Stimulated activated CD4-positive, alpha-beta T cell treated with anti-CD3 and anti-CD28 coated beads, TNF-alpha, amount 100 ng/mL, for 1 hour (primary cell): ENCODE measurements around the gene NOL4L.
"Not testable (repeated sequence)": the region's sequence is repeated elsewhere in the genome, so short reads cannot be mapped to it uniquely, and the experiment has no call there.

Experiments
- DNase-seq, 3 donors: peaks; one replicate each; pipeline ENCODE4 v3.0.0-alpha.2; 2020; ENCODE audit warnings: low read depth in 3 of 3, low spot score in 1 of 3

NOL4L gene

DNA sequence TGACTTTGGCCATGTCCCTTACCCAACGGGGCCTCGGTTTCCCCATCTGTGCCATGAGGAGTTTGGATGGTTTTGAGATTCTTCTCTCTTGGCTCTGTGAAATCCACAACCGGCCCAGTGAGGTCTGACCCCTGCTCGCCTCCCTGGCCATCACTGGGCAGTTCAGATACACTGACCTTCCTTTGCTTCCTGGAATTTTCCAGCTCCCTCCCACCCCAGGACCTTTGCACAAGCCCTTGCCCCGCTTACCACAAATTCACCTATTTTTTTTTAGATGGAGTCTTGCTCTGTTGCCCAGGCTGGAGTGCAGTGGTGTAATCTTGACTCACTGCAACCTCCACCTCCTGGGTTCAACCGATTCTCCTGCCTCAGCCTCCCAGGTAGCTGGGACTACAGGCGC is 12.6 kb upstream of the NOL4L start:
- DNase-seq, result no peak

DNA sequence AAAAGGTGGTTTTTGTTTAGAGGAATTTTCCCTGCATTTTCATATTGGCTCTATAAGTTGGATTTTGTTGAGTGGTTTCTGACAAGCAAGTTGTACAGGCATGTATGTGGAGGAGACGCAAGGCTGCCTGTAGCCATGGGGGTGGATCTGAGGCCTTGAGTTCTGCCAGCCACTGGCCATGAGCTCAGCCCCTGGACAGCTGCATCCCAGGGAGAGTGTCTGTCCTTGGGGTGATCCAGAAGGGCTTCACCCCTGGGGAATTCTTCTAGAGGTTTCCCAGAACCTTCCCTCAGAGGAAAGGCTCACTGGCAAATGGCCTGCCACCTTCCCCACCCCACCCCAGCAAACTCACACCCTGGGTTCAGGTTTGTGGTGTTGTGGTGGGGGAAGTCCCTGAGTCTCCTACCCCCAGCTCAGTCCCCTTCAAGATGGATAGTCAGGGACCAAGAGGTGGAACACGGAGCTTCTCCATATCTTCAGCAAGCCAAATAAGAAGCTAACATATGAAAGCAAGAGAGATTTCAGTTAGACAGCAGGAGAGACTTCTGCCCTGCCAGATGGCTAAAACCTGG is 11.6 kb upstream of the NOL4L start:
- DNase-seq, result no peak

DNA sequence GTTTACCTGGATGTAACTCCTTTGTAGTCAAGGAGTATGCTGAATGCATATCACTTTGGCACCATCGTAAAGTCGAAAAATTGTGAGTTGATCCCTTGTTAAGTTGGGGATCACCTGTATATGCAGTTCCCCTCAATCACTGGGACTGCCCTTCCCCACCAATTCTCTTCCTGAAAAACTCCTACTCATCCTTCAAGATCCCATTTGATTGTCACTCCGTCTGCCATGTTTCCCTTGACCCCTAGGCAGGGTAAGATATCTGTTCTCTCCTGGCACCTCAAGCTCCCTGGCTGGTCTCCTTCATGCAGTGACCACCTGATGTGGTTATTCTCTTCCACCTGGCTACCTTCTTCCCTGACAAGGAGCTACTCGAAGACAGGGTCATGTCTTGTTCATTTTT is 10.0 kb upstream of the NOL4L start:
- DNase-seq, result no peak

DNA sequence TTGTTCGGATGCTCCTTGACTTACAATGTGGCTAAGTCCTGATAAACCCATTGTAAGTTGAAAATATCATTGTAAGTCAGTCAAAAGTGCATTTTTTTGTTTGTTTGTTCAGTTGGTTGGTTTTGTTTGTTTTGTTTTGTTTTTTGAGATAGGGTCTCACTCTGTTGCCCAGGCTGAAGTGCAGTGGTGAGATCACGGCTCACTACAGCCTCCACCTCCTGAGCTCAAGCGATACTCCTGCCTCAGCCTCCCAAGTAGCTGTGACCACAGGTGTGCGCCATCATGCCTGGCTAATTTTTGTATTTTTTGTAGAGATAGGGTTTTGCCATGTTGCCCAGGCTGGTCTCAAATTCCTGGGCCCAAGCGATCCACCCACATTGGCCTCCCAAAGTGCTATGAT is 9.5 kb upstream of the NOL4L start:
- not testable (repeated sequence) for DNase-seq

DNA sequence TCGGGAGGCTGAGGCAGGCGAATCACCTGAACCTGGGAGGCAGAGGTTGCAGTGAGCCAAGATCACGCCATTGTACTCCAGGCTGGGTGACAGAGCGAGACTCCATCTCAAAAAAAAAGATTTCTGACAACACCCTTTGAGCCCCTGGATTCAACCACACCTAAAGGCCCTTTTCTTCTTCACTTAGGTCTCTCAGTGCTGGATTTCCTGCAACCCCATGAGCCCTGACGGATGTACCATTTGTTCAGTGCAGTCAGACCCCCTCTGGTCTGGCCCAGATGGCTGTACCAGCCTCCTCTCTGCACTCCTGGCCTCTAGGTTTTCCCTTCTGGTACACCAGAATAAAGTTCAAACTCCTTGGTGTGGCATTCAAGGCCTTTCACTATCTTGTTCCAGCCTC is 9.1 kb upstream of the NOL4L start:
- no peak for DNase-seq

DNA sequence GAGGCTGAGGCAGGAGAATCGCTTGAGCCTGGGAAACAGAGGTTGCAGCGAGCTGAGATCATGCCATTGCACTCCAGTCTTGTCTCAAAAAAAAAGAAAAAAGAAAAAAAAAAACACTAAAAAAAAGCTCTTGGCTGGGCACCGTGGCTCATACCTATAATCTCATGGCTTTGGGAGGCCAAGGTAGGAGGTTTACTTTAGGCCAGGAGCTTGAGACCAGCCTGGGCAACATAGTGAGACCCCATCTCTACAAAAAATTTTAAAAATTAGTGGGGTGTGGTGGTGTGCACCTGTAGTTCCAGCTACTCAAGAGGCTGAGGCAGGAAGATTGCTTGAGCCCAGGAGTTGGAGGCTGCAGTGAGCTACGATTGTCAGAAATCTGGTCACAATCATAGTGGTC is 7.5 kb upstream of the NOL4L start:
- not testable (repeated sequence) for DNase-seq

DNA sequence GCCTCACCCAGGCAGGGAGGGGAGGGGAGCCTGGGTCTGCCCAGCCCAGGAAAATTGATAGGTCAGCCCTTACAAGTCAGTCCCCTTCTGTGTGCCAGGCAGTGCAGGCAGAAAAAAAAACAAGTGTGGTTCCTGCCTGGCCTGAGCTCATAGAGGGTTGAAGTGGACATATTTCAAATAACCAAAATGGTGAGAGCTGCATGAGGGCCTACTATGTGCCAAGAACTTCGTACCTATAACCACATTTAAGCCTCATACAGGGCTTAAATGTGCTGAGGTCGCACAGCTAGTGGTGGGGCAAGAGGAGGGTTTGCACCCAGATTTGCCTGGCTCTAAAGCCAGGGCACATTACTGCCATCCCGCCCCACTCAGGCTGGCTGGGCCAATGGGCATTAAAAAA is 6.9 kb upstream of the NOL4L start:
- no peak for DNase-seq

DNA sequence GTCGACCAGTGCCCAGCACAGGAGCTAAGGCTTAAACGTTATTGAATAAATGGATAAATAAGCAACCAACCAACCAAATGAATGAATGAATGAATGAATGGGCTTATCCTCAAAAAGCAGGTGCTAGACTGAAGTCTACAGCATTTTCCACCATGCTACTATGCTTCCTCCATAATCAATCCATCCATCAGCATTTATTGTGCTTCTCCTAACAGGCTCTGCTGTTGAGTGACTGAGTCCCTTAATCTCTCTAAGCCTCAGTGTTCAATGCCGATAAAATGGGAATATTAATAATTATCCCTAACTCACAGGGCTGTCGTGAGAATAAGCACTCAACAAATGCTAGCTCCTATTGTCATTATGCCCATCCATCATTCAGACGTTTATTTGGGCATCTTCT is 4.6 kb upstream of the NOL4L start:
- no peak for DNase-seq

DNA sequence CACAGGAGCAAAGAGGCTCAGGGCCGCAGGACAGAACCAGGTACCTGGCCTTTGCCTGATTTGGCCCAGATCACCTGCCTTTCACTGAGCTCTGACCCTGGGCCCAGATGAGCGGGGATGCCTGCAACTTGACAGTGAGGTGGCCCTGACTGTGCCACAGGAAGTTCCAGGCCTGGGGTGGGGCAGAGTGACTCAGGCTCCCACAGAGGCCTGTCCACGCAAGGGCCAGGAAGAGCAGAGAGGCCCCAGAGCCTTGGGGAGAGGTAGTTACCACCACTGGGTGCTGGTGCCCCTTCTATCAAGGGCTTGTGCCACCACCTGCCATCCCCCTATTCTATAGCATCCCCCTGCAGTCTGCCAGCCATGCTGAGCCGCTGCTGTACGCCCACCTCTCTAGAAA is 4.1 kb upstream of the NOL4L start:
- DNase-seq, result no peak

DNA sequence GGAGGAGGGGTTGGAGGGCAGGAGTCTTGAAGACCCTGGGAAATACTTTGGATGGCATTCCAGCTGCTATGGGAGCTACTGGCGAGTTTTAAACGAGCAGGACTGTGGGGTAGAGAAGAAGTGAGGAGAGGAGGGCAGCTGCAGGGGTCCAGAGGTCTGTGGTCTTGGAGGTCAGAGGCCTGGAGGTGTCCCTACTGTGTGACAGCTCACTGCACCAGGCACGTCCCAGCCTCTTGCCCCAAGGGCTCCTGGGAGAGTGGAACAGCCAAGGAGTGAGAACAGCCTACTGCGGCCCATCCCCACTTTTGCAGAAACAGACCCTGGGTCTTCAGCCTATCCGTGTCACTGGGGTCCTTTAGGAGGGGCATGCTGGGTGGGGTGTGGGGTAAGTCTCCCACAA is 2.9 kb upstream of the NOL4L start:
- no peak for DNase-seq

DNA sequence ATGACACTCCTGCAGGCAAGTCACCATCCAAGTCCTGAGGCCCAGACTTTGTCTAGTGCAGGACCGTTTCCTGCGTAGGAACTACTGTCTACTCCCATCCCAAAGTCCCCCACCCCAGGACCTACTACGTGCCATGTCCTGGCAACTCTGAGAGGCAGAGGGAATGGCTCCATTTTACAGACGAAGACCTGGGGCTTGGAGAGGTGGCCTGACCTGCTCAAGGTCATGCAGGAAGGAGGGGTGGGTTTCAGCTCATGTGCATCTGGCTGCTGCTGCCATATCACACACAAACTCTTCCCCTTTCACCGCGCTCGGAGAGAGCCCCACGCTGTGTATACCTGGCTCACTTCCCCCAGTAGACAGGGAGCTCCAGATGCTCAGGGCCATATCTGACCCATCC is 1.2 kb upstream of the NOL4L start:
- DNase-seq, result no peak

DNA sequence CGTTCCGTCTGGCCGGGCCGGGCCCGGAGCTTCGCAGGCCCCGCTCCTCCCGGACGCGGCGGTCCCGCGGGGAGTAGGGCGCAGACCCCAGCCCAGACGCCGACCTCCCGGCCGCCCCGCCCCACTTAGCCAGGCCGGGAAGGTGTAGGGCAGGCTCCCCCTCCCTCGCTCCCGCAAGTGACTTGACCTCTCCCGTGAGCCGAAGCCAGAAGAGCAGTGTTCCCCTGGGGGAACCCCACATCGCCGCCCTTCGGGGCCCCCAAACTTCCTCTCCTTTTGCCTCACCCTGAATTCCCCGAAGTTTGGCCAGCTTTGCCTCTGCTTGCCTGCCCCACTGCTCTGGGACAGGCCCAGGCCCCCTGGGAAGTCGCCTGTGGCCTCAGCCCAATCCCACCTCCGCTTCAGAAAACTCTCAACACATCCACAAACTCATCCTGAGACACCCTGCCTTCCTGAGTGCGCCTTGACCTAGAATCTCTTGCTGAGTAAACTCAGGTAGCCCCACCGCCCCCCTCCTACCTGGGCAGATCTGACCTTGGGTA is 524 bp upstream of the NOL4L start:
- DNase-seq, result no peak

DNA sequence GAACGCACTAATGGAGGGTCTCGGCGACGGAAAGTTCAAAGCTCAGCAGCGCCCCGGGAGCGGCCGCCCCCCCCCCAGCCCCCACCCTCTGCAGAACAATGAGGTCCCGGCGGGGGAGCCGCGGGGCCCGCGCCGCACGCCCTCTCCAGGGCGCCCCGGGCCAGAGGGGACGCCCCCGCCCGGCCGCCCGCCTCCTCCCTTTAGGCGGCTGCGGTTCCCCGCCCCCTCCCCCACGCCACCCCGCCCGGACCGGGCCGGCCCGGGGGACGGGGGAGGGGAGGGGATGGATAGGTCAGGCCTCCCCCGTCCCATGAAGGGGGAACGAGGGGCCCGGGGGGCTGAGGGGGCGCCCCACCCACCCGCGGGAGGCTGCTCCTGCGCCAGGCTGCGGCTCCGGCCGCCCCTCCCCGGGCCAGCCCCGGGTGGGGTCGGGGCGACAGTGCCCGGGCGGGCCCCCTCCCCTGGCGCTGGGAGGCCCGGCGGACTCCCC is 1.5 kb downstream of the NOL4L start:
- DNase-seq, result no peak

DNA sequence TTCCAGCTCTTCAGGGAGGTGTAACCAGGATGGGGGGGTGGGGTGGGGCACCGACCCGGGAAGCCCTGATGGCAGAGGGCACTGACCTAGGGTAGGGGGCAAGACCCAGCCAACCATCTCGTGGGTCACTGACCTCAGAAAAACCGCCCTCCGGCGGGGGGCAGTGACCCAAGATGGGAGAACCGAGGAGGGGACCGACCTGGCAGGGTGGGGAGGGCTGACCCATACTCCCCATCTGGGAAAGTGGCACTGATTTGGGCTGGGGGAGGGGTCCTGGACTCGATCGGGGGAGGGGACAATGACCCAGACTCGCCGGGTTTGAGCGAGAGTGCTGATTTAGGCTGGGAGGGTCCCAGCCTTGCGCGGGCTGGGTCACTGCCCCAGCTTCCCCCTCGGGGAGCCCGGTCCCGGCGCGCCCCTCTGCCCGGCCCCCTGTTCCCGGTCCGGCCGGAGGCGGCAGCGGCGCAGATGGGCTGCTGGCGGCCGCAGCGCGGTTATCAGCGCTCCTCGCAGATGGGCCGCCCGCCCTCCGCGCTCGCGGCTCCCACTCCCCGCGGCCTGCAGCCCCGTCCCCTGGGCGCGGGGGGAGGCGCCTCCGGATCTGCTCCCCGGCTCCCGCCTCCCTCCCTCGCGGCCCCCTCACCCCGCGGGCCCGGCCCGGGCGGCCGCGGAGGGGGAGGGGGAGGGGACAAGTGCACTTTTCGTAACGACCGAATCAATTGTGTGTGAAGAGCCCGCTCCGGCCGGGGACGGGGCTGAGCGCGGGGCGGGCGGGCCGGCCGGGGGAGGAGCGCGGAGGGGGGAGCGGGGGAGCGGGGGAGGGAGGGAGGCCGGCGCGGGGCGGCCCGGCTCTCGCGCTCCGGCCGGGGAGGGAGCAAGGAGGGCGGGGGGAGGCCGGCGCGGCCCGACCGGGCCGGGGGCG is 2.2 kb downstream of the NOL4L start:
- no peak for DNase-seq

DNA sequence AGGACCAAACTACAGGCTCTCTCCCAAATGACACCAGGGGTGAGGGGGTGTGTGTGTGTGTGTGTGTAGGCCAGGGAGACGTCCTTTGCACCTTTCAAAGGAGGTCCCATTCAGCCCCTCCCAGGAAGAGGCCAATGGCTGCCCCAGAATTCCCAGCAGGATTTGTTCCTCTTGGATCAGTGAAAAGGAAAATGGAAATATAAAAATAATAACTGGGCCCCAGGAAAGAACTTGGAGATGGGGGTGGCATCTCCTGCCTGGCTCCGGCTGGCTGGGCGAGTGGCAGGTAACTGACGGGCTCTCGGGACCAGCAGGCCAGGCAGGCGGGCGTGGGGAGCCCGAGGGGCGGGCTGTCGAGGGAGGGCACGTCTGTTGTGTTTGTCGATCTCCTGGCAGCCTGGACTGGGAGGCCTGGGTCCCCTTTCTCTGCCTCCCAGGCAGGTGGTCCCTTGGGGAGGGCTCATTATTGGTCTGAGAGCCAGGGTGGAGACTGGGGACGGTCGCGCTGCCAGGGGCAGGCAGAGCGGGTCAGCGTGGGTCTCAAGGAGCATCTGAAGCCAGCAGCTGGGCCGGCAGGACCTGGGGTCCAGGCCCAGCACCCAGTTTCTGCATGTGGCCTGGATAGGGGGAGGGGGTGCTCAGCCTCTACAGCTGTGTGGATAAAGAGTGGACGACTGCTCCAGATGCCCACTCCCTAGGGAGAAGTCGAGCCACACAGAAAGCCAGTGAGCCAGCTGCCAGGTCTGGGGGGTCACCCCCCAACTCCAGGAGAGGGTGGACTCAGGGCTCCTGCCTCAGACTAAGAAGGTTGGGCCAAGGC is 3.1 kb downstream of the NOL4L start:
- no peak for DNase-seq

DNA sequence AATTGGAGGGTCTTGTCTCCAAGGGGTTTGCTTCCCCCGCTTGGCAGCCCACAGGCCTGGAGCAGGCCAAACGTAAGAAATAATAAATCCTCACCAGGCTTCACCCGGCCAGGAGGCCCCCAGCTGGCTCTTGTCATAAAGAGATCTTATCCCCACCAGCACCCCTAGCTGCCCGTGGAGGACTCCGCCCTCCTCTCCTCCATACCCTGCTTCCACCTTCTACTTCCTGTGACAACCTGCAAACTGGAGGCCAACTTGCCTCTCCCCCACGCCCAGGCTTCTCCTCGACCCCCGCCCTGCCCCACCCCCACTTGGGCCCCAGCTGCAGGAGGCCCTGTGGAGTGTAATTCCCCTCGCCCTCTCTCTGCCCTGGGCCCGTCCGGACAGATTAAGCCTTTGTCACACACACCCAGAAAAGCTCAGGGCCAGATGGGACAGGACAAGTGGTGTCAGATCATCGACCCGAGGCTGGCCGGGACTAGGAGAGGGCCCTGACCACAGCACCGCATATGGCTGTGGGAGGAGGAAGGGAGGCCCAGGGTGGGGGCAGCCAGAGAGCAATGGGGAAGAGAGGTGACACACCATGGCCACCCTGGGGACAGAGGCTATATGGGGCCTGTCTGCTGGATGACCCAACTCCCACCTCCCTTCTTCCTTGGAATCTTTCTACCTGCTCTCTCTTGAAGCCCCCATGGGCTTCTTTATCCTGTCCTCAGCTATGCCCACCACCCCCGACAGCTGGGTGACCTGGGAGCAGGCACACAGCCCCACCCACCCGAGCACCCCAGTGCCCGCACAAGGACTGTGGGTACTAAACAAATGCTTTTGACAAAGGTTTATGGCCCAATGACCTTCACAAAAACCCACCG is 3.9 kb downstream of the NOL4L start:
- no peak for DNase-seq

DNA sequence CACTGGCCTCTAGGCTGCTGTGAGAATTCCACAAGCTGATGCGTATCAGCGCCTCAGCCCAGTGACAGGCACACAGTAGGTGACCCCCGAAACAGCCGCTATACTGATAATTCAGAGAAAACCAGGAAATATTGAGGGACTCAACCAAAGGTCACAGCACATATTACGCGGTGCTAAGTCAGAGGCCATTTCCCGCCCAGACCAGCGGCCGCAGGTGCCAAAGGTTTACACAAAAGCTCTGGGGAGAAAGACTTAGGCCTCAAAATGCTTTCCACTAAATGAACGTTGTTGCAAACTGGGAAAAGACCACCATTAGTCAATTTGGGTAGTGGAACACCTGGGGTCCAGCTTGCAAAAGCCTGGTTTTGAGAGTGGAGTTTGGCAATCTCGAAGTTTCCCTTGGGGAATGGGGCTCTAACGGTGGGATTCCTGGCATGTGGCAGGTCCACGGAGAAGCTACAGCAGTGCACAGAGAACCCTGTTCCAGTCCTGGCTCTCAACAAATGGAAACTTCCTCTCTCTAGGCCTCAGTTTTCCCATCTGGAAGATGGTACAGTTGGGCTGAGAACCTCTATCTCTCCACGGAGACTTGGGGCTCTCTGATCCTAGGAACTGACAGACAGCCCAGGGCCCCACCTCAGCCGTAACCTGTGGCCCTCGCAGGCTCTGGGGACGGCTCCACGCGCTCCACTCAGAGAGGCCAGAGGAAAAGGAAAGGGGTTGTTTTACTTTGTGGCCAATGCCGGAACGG is 4.7 kb downstream of the NOL4L start:
- no peak for DNase-seq

DNA sequence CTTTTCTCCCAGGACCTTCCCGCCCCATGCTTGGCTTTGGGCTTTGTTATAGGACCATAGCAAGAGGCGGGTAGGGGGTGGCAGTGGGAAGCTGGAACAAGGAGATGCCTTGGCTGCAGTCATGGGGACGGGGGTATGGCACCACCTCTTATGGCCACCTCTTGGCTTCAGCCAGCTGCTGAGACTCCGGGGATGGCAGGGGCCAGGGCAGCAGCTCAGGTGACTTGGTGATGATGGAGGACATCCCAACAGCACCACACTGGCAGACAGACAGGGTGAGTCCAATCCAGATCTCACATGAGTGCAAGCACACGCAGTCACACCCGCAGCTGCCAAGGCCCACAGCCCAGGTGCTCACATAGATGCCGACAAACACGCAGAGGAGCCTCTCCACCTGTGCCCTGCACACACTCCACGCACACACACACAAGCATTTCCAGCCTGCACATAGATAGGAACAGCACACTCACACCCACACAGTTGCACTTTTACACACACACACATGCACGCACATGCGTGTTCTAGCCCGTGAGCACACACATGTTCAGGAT is 6.2 kb downstream of the NOL4L start:
- DNase-seq, result no peak

DNA sequence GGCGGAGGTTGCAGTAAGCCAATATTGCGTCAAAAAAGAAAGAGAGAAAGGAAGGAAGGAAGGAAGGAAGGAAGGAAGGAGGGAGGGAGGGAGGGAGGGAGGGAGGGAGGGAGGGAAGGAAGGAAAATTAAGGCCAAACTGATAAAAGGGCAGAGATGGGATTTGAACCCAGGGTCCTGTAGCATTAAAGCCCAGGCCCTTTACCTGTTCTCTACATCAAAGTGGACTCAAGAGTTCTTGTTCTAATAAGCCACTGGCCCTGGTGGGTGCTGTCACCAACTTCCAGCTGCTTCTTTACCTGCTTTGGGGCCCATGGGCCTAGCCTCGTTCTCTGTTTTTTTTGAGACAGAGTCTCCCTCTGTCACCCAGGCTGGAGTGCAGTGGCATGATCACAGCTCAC is 7.1 kb downstream of the NOL4L start:
- not testable (repeated sequence) for DNase-seq

DNA sequence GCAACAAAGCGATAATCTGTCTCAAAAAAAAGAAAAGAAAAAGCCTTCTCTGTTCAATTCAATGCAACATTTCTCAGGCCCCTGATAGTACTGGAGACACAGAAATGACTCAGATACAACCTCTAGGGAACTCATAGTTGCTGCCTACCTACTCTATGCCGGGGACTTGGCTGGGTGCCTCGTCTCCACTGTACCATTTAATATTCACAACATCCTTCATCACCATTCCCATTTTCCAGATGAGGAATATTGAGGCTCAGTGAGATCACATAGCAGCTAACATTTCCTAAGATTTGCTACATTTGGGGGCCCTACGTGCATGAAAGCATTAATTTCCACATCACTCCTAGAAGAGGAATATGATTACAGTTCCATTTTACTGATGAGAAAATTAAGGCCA is 7.5 kb downstream of the NOL4L start:
- DNase-seq, result no peak
